ENCODE results near the gene ARMC9. TPM values are rescaled to one million over a fixed set of nuclear protein-coding genes. Genes with fewer than 3 reads are reported as not detected.

The ARMC9 gene
- total and polyA plus RNA-seq, 3 donors from 2014 or later: 35.0 to 49.7 (median 47.5) TPM

- H3K9me3 ChIP-seq: no peaks in the 10 kb centered on the region
- no peaks in the 10 kb centered on the region for H3K36me3 ChIP-seq (ENCODE audit: low read depth, missing control alignments)
- H3K4me1 ChIP-seq: no peaks in the 10 kb centered on the region
- 96 to 97% methylated on average over 5 of the region's 5 CpGs for WGBS, 2 donors
- H3K27me3 ChIP-seq: no peaks in the 10 kb centered on the region
- no peak overlapping the region for H3K4me3 ChIP-seq
- intact Hi-C loops (cut with DNase I; ENCODE audit: low total_unique reads): no loop called here
- no peak for DNase-seq
- no peak overlapping the region for H3K27ac ChIP-seq
- TF ChIP-seq POLR2A (IDR thresholded peaks at IDR 0.05): no peak
- TF ChIP-seq CTCF (IDR thresholded peaks at IDR 0.05): no peak
These were observed 136.6 kb downstream of the ARMC9 start for GRCh38 chr2:231334981-231335380.

GRCh38 chr2:231335591-231335990 is 137.2 kb downstream of the ARMC9 start:
- no peaks in the 10 kb centered on the region for H3K9me3 ChIP-seq
- no peaks in the 10 kb centered on the region for H3K4me1 ChIP-seq
- 87 to 97% methylated on average over 13 of the region's 13 CpGs for WGBS, 2 donors
- no peaks in the 10 kb centered on the region for H3K36me3 ChIP-seq (ENCODE audit: low read depth, missing control alignments)
- H3K27ac ChIP-seq: no peak overlapping the region
- no peak for TF ChIP-seq POLR2A (IDR thresholded peaks at IDR 0.05)
- no peak for TF ChIP-seq CTCF (IDR thresholded peaks at IDR 0.05)
- intact Hi-C loops (cut with DNase I; ENCODE audit: low total_unique reads): no loop called here
- DNase-seq: no peak
- H3K4me3 ChIP-seq: no peak overlapping the region
- no peaks in the 10 kb centered on the region for H3K27me3 ChIP-seq

GRCh38 chr2:231336236-231336635 is 137.8 kb downstream of the ARMC9 start:
- H3K27me3 ChIP-seq: no peaks in the 10 kb centered on the region
- H3K36me3 ChIP-seq (ENCODE audit: low read depth, missing control alignments): no peaks in the 10 kb centered on the region
- no peak overlapping the region for H3K4me3 ChIP-seq
- intact Hi-C loops (cut with DNase I; ENCODE audit: low total_unique reads): no loop called here
- no peak overlapping the region for H3K27ac ChIP-seq
- no peaks in the 10 kb centered on the region for H3K4me1 ChIP-seq
- 90 to 95% methylated on average over 11 of the region's 11 CpGs for WGBS, 2 donors
- no peak for DNase-seq
- no peak for TF ChIP-seq CTCF (IDR thresholded peaks at IDR 0.05)
- no peak for TF ChIP-seq POLR2A (IDR thresholded peaks at IDR 0.05)
- no peaks in the 10 kb centered on the region for H3K9me3 ChIP-seq

GRCh38 chr2:231336700-231337099 is 138.3 kb downstream of the ARMC9 start:
- WGBS, 2 donors: 90 to 91% methylated on average over 4 to 5 of the region's 5 CpGs
- Histone ChIP-seq H3K36me3 (ENCODE audit: low read depth, missing control alignments) (no peaks in the 10 kb centered on the region), H3K4me3 (no peak overlapping the region), H3K9me3 (no peaks in the 10 kb centered on the region), H3K4me1 (no peaks in the 10 kb centered on the region), H3K27ac (no peak overlapping the region), H3K27me3 (no peaks in the 10 kb centered on the region)
- TF ChIP-seq POLR2A (IDR thresholded peaks at IDR 0.05) (no peak), CTCF (IDR thresholded peaks at IDR 0.05) (no peak)
- intact Hi-C loops (cut with DNase I; ENCODE audit: low total_unique reads): no loop called here
- DNase-seq: no peak

All from testis (tissue), 3 donors.